ENCODE data around the gene INSYN2B.

The INSYN2B gene

DNA sequence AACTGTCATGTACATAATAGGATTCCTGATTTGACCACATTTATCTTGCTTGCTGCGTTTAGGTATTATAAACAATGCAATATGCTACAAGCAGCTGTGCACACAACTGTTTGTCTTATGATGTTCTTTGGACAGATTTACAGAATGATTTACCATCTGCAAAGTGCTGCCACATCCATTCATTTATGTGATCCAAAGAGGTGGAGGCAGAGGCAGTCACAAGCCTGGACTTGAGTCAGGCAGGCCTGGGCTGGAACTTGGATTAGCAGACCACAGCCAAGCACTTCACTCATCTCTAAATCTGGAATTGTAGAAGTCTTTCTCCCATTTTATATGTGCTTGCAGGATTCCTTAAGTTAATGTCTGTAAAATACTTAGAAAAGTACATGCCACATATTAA is 149.0 kb downstream of the INSYN2B start:
- no peak for DNase-seq
- Mint-ChIP-seq H3K4me1 (ENCODE audit: low read depth) (peaks cover 46% of the 10 kb centered on the region), H3K4me3 (no peak overlapping the region), H3K36me3 (ENCODE audit: low read depth) (peaks cover 66% of the 10 kb centered on the region), H3K9me3 (no peaks in the 10 kb centered on the region), H3K27ac (no peak overlapping the region), H3K27me3 (no peaks in the 10 kb centered on the region)

DNA sequence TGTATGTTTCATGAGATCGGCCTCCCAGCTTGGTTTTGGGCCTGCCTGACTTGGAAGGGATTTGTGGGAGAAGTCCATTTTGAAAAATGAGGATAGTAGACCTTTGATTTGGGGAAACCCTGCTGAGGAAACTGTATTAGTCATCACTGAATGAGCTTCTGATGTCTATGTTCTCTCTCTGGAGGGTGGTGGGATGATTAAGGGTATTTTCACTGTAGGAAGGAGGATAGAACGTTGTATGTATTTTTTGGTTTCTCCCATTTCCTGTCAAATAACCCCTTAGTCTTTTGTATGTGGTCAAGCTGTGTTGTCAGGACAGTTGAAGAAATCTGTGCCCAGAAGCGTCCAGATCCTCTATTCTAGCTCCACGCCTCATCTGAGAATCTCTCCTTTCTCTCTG is 151.9 kb downstream of the INSYN2B start:
- no peaks in the 10 kb centered on the region for H3K9me3 Mint-ChIP-seq
- peak overlapping the region; percentile 66 for H3K27ac Mint-ChIP-seq
- no peak overlapping the region for H3K4me3 Mint-ChIP-seq
- peaks cover 36% of the 10 kb centered on the region for H3K4me1 Mint-ChIP-seq (ENCODE audit: low read depth)
- DNase-seq = no peak
- H3K27me3 Mint-ChIP-seq = no peaks in the 10 kb centered on the region
- peaks cover 68% of the 10 kb centered on the region for H3K36me3 Mint-ChIP-seq (ENCODE audit: low read depth)

- Mint-ChIP-seq H3K36me3 (ENCODE audit: low read depth) (peaks cover 70% of the 10 kb centered on the region), H3K4me1 (ENCODE audit: low read depth) (peaks cover 32% of the 10 kb centered on the region), H3K9me3 (peaks cover 4% of the 10 kb centered on the region), H3K27me3 (no peaks in the 10 kb centered on the region), H3K27ac (peak overlapping the region; percentile 66), H3K4me3 (no peak overlapping the region)
- no peak for DNase-seq
These were observed 152.5 kb downstream of the INSYN2B start for GRCh38 chr5:169827769-169828168.

DNA sequence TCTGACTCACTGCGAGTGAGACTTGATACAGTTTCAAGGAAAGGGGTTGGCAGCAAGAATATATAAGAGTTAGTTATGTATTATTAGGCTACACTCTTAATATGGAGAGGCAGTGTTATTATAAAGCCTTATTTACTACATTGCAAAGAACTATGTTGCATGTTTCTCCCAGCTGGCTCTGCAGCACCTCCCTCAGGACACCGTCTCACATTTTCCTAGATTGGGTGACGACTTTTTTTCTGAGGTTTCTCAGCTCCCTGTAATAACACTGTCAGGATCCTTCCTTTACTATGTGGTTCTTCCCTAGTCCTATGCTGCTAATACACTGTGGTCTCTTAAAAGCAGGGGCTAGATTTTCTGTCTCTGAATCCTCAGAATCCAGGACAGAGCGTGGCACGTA is 153.7 kb downstream of the INSYN2B start:
- no peak overlapping the region for H3K4me3 Mint-ChIP-seq
- H3K27me3 Mint-ChIP-seq = no peaks in the 10 kb centered on the region
- H3K27ac Mint-ChIP-seq = no peak overlapping the region
- H3K9me3 Mint-ChIP-seq = peaks cover 4% of the 10 kb centered on the region
- peaks cover 69% of the 10 kb centered on the region for H3K36me3 Mint-ChIP-seq (ENCODE audit: low read depth)
- no peak for DNase-seq
- peaks cover 23% of the 10 kb centered on the region for H3K4me1 Mint-ChIP-seq (ENCODE audit: low read depth)

GRCh38 chr5:169817031-169817430 is 163.3 kb downstream of the INSYN2B start:
- Mint-ChIP-seq H3K4me3 (no peak overlapping the region), H3K27ac (no peak overlapping the region), H3K9me3 (no peaks in the 10 kb centered on the region), H3K36me3 (ENCODE audit: low read depth) (peaks cover 90% of the 10 kb centered on the region), H3K27me3 (no peaks in the 10 kb centered on the region), H3K4me1 (ENCODE audit: low read depth) (peaks cover 3% of the 10 kb centered on the region)
- DNase-seq = no peak

DNA sequence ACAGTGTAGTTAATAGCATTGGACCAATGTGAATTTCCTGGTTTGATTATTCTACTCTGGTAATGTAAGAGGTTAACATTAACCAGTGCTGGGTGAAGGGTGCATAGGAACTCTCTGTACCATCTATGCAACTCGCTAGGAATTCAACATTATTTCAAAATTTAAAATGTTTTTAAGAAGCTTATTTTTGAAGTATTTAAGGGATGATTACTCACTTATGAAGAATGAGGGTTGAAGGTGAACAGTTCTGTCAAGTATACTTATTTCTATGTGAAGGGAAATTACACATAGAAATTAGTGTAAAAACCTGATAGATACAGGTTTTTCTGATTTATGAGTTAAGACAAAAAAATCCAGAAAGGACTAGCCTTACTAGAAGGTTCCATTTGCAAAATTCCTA is 165.8 kb downstream of the INSYN2B start:
- no peak for DNase-seq
- H3K4me1 Mint-ChIP-seq (ENCODE audit: low read depth) = peaks cover 3% of the 10 kb centered on the region
- peaks cover 92% of the 10 kb centered on the region for H3K36me3 Mint-ChIP-seq (ENCODE audit: low read depth)
- no peak overlapping the region for H3K27ac Mint-ChIP-seq
- H3K4me3 Mint-ChIP-seq = no peak overlapping the region
- no peaks in the 10 kb centered on the region for H3K9me3 Mint-ChIP-seq
- no peaks in the 10 kb centered on the region for H3K27me3 Mint-ChIP-seq
